ENCODE measurements around the gene PLEKHO2.

Gene PLEKHO2

DNA sequence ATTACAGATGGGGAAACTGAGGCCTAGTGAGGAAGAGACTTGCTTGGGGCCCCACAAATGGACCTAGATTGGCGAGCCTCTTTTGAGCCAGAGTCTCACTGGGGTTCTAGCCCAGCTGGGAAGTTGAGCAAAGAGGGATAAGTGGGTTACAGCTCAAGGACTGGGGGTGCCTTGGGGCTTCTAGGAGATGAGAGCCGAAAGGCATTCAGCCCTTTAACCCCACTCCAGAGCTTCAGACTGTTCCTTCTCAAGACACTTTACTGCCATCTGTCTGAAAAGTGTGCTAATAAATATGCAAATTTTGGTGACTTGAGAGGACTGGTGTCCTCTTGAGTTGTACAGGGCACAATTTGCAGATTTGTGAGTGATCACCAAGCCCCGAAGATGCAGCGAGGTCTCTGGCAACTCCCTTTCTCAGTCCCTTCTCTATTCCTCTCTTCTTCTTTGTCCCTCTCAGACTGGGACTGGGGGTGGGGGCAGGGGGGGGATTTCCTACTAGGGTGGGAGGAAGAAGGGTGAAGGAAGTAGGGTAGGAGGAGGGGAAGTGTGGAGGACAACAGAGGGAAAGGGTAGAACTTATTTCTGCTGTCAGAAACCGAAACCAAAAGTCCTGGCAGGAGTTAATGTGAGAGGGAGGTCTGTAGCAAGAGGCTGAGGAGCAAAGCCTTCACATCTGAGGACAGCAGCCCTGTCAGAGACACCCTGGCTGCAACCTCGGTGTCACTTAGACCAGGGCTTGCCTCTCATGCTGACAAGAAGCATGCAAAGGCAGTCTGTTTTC, 53.8 kb downstream of the PLEKHO2 start:
- no peak for DNase-seq

DNA sequence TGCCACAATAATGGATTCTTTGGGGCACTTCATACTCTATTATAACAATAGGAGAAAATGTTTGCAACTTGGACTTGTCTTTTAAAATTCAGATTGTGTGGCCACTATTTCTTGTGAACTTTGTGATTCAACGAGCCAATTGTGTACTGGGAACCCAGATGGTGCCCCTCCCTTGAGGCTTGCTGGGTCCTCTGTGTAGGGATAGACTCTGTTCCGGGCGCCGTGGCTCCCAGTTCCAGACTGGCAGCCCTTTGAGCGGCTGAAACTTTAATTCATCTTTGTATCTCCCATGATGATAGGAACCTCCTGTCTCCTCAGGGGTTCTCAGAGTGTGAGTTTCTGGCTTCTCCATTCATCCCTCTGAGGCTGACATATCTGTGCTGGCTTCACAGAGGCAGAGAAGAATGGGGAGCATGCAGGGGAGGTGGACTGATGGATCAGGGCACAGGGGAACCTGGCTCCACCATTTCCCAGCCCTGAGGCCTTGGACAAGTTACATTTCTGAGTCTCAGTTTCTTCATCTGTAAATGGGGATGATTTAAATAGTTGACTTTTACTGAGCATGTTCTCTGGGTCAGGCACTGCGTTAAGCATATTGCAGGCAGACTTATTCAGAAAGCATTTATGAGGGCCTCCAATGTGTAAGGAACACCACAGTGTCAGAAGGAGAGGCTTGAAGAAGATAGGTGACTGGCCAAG, 54.8 kb downstream of the PLEKHO2 start:
- DNase-seq, result no peak

DNA sequence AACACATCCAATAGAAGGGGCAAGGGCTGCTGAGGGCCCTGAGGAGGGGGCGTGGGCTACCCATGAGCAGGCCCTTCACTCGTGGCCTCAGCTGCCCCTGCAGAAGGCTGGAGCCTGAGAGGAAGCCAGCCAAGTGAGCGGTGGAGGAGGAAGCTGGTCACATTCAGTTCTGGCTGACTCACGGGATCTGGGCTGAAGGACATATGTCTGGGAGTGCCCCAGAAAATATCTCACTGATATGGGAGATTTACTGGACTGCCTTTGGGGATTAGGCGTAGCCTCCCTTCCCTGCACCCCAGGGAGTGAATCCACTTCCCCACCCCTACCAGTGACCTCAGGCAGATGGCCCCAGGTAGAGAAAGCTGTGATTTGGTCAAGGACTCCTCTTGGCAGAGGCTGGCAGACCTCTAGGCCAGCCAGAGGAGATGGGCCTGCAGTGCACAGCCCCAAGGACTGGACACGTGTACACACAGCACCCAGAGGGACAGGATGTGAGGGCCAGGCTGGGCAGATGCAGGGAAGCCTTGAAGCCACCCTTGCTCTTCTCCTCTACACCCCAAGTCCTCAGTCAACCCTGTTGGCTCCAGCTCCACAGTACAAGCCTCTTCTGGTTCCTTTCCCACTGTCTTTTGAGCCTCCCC, 55.8 kb downstream of the PLEKHO2 start:
- peak; percentile 7 for DNase-seq

DNA sequence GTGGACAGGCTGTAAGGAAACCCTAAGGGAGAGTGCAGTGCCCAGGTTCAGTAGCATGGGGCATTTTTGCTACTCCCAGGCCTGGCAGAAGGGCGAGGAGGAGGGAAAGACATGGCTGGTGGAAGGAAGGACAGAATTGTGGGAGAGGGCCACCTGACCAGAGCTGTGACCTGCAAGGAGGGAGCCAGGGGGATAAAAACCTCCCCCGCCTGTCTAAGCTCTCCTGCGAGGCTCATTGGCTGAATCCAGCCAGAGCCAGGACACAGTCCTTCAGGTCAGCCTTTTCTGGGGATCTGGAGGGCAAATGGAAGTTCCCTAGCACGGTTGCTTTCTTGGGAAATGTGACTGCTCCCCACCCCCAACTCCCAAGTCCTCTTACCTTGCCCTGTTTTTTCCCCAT, 56.7 kb downstream of the PLEKHO2 start:
- DNase-seq, result no peak

DNA sequence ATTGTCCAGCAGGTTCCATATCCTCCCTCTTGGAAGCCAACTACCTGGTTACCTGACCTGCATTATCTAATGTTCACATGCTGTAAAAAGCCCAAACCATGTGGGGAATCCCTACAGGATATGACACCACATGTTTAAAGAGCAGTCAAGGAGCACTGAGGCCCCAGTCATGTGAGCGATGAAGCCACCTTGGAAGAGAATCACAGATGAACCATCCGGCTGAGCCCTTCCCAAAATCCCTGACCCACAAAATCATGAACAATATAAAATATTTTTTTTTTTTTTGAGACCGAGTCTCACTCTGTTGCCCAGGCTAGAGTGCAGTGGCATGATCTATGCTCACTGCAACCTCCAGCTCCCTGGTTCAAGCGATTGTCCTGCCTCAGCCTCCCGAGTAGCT, 59.4 kb downstream of the PLEKHO2 start:
- DNase-seq, result no peak

DNA sequence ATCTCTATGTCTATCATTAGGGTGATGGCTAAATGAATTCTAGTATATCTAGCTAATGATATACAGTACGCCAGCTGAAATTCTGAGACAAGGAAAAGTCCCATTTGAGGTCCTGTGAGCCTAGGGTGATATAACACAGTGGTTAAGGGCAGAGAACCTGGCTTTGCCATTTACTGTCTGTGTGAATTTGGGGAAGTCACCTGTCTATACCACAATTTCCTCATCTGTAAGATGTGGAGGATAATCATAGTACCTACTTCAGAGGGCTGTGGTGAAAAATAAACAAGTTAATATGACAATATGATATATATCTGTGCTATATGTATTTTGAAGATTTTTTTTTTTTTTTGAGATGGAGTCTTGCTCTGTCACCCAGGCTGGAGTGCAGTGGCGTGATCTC, 60.2 kb downstream of the PLEKHO2 start:
- DNase-seq, result no peak

DNA sequence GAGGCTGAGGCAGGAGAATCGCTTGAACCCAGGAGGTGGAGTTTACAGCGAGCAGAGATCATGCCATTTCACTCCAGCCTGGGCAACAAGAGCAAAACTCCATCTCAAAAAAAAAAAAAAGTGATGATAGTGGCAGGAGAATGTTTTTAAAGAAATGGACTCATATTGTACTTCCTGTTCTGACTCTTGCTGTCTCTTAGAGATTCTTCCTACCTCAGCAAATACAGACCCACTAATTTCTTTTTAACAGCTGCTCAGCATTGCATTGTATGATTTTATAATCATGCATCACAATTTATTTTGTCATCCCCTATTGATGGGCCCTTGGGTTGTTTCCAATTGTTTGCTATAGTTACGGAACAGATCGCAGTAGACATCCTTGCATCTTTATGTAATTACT, 61.1 kb downstream of the PLEKHO2 start:
- no peak for DNase-seq

DNA sequence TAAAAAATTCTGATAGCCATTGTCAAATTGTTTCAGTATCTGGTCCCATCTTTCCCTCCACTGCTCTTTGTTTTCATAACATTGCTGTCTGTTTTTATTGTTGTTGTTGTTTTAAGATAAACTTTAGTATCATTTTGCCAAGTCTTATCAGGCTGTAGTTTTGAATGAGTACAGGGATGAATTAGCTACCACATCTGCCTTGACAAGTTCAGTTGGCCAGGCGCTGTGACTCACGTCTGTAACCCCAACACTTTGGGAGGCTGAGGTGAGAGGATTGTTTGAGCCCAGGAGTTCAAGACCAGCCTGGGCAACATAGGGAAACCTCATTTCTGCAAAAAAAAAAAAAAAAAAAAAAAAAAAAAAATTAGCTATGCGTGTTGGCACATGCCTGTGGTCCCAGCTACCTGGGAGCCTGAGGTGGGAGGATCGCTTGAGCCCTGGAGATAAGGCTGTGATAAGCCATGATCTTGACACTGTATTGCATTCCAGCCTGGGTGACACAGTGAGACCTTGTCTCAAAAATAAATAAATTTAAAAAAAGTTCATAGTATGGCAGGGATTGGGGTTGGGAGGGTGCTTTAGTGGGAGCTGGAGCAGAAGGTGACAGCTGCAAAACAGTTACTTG, 61.7 kb downstream of the PLEKHO2 start:
- no peak for DNase-seq

DNA sequence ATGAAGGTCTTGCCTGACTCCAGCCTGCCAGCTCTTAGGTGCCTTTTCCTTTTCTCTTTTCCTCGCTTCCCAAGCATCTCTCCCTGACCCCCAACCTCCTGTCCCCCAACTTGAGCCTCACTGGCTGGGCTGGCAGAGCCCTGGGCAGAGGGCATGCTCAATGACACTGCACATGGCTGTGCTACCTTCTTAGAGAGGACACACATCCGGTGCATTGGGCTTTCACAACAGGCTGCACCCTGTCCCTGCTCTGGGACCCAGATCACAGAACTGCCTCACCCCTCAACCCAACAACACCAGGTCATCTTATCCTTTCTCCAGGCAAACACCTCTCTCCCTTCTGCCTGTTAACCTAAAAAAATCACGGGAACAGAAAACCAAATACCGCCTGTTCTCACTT, 62.5 kb downstream of the PLEKHO2 start:
- no peak for DNase-seq

DNA sequence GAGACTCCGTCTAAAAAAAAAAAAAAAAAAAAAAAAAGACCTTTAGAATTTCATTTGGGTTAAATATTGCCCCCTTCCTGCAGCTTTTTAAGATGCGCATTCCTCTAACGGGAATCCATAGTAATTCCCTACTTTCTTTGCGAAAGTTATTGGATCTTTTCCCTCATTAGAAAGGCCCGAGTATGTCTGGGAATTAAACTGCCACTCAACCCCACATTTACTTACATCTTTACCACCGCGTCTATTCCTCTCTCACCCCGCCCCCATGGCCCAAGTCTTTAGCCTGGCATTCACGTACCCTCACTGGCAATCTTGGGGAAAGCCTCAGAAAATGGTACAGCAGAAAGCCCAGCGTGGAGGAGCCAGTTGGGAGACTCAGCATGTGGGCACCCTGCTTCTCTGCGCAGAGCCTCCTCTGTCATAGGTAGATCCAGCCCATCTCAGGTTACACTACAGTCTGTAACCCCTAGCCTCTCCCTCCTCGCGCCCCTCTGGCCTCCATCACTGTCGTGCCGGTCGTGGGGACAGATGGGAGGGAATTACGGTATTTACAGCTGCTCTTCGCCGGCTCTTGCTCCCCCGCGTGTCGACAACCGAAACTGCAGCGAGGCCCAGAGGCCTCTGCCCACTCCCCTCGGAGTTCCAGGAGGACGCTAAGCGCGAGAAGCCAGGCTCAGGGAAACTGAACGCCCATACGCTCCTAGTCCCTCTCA, 63.6 kb downstream of the PLEKHO2 start:
- DNase-seq, result peak; percentile 33

DNA sequence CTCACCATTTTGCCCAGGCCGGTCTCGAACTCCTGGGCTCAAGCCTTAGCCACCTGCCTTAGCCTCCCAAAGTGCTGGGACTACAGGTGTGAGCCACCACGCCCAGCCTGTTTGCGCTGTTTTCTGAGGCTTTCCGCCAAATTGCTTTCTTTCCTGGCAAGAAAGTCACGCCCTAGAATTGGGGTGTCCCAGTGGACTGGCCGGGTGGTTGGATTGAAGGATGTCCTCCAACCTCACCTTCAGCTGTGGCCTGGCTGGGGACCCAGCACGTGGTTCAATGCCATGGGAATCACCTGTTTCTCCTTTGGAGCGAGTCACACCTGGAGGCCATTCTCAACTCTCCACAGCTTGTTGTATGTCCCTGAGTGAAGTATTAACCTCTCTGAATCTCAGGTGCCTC, 64.2 kb downstream of the PLEKHO2 start:
- no peak for DNase-seq

DNA sequence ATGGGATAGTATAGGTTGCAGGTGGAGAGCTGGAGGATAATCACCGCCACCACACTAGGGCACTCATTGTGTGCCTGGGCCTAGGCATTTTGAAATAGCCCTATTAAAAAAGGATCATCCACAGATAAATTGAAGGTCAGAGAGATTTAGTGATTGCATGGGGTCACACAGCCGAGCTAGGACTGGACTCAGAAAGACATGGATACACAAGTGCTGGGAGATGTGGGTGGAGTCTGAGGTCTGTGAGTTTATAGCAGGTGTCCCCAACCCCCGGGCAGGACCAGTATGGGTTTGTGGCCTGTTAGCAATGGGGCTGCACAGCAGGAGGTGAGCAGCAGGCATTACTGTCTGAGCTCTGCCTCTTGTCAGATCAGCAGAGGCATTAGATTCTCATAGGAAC, 64.7 kb downstream of the PLEKHO2 start:
- no peak for DNase-seq

DNA sequence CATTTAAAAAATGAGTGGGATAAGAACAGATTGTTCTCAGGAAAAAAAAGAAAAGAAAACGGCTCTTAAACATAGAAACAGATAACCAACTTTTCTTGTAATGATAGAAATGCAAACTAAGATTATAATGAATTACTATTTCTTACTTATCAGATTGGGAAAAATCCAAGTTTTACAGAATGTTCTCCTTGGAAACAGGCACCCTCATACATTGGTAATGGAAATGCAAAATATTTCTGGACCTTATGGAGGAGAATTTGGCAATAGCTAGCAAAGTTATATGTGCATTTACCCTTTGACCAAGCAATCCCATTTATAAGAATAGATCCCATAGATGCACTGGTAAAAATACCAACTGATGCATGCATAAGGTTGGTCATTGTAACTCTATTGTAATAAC, 66.3 kb downstream of the PLEKHO2 start:
- DNase-seq, result no peak

DNA sequence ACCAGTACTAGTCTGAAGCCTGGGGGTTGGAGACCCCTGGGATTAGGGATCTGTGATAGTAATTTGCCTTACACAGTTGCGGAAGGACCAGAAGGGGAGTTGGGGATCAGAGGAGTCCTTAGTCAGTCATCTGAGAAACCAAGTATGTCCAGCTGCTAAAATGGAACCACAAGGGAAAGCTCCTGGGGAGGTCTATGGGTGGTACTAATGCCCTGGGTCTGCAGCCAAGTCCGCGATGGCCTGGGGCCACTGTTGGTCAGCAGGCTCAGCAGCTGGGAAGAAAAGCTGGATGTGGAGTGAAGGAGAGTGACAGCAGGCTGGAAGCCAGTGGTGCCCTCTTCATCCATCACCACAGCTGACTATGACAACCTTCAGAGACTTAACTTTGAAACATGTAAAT, 67.8 kb downstream of the PLEKHO2 start:
- DNase-seq, result no peak

DNA sequence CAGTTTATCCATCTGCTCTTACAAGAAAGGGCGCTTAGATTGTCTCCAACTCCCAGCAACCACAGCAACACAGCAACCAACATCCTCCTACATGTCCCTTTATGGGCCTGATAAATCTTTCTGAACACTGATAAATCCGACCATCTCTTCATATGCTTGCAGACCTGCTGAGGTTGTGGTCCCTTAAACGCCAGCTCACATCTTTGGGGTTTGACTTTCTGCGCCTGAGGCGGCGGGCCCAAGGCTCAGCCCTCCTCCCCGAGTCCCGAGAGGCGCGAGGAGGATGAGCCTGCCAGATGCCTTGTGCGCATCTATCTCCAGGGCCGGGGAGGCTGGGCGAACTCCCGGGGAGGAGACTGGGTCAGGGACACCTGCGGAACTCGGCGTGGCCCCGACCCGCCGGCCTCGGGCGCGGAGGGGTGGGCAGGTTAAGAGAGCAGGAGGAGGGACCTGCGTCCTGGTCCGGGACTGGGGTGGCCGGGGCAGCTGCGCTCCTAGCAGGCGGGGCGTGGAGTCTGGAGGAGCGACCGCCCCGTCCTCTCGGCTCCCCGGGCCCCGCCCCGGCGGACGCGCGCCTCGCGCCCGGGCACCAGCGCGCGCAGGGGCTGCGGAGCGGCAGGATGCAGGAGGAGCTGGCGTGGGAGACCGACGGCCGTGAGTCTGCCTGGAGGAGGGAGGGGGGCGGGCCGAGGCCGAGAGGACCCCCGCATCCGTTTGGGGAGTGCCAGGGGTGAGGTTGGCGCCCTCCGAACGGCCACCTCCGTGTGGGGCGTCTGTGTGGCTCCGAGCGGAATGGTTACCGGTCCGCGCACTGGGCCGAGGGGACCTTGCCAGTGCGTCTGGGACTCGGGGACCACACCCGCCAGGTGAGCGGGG, 69.8 kb downstream of the PLEKHO2 start, which contains the start of gene ANKDD1A:
ANKDD1A (plus strand) TSS at position 592 of the 876 bp plus-strand sequence; CDS start at position 621, 29 bp downstream.
- DNase-seq, result no peak

DNA sequence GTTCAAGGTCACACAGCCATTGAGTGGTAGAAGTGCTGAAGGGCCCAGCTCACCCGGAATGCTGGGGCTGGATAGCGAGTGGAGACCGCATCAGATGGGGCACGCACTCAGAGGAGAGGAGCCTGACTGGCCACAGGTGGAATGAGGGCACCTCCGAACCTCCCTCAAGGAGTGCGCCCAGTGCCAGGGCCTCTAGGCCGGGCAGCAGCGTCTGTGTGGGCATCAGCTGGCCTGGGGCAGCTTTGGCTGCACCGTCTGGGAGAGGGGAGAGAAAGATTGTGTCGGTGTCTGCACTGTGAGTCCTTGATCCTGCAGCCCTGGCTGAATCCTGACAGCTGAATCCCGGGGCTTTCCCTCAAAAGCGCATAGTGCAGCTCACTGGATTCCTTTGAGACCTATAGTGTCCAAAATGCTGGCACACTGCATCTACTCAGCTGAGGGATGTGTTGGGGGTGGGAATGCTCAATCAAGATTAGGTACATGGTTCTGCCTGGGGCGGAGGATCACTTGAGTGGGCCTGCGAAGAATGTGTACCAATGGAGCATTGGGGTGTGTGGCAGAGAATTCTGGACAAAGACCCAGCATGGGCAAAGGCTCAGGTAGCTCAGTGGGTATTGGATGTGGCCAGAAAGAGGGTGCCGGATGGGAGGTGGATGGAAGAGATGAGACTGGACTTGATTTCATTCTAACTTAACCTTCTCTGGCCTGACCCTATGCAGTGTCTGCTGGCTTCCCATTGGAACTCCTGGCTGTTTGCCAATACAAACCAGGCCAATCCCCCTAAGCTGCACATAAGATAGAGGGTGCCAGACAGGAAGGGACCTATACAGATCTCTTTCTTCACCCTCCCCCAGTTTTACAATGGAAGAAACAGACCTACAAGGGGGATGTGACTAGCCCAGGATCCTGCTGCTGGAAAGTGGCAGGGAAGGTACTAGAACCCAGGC, 70.9 kb downstream of the PLEKHO2 start:
- DNase-seq, result no peak

DNA sequence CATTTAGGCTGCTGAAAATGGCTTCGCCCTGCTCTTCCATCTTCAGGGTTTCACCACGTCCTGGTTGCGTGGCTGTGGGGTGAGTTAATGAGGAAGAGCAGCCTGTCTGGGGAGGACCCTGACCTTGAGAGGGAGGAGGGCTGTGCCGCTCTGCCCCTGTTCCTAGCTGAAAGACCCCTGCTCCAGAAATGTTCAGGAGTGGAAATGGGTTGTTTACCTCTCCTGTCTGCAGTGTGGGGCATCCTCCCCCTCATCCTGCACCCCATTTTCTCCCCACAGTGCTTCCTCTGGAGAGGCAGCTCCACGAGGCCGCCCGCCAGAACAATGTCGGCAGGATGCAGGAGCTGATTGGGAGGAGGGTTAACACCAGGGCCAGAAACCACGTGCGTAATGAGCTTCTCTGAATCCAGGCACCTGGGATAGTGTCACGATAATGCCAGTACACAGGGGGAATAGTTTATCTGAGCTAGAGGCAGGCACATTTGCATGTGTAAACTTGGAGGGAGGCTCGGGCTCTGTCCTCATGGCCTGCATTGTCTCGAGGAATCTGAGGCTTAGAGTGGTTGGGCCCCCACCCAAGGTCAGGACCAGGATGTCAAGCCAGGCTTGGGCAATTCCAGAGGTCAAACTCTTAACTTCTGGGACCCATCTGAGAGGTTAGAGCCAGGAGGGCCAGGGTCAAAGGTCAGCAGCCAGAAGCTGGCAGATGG, 74.0 kb downstream of the PLEKHO2 start:
- DNase-seq, result no peak

DNA sequence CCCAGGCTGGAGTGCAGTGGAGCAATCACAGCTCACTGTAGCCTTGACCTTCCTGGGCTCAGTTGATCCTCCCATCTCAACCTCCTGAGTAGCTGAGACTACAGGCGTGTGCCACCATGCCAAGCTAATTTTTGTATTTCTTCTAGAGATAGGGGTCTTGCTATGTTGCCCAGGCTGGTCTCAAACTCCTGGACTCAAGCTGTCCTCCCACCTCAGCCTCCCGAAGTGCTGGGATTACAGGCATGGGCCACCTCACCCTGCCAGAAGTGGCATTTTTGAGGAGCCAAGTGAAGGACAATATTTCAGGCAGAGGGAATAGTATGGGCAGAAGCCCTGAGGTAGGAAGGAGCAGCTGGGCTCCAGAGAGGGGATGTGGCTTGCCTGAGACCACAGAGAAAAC, 74.7 kb downstream of the PLEKHO2 start:
- DNase-seq, result no peak

DNA sequence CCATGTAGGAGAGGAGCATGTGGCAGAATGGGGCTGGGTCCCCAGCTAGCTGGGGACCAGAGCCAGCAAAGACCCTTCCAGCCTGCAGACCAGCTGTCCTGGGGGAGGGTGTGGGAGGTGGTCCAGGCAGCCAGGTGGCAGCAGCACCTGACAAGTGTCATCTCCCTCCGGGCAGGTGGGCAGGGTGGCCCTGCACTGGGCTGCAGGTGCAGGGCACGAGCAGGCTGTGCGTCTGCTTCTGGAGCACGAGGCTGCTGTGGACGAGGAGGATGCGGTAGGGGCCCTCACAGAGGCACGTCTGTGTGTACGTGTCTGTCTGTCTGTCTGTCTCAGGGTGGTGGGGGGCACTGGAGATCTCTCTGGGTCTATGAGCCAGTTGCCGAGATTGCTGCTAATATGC, 75.5 kb downstream of the PLEKHO2 start:
- DNase-seq, result no peak

Data from kidney glomerular epithelial cell (primary cell).